GM19455 (cell line): Measurements from ENCODE around the gene PNPLA7.

Source experiments
- ATAC-seq: cut with Tn5 transposase; IDR thresholded peaks from one replicate; pipeline ENCODE4 v1.9.1; 2021; ENCODE audit not compliant: unreplicated experiment

The PNPLA7 gene

DNA sequence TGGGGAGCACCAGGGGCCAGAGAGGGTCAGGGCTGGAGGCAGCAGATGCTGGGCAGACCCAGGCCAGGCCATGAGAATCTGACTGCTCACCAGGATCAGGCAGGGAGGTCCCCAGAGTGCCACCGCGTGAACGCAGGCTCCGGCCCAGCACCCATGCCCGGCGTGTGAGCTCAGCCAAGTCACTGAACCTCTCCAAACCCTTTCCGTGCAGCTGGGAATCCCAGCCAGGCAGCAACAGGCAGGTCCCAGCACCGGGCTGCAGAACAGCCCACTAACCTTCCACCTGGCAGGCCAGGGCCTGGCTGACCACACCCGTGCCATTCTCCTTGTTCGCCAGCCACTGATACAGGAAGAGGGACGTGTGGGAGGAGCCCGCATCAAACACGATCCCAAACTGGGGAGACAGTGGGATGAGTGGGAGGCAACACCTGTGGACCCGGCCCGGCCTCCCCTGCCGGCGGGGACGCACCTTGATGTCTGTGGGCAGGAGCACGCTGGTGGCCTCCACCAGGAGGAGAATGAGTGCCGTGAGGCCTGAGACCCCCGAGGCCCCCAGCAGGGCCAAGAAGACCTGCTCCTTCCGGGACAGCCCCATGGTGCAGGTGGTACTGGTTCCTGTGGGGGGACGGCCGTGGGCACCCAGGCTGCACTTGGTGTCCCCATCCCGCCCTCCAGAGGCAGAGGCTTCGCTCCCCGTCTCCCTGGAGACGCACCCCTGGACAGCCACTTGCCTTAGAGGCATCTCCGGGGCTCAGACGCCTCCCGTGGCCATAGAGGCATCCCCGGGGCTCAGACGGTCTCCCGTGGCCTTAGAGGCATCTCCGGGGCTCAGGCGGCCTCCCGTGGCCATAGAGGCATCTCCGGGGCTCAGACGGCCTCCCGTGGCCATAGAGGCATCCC is 112.3 kb downstream of the PNPLA7 start:
- no peak for ATAC-seq

DNA sequence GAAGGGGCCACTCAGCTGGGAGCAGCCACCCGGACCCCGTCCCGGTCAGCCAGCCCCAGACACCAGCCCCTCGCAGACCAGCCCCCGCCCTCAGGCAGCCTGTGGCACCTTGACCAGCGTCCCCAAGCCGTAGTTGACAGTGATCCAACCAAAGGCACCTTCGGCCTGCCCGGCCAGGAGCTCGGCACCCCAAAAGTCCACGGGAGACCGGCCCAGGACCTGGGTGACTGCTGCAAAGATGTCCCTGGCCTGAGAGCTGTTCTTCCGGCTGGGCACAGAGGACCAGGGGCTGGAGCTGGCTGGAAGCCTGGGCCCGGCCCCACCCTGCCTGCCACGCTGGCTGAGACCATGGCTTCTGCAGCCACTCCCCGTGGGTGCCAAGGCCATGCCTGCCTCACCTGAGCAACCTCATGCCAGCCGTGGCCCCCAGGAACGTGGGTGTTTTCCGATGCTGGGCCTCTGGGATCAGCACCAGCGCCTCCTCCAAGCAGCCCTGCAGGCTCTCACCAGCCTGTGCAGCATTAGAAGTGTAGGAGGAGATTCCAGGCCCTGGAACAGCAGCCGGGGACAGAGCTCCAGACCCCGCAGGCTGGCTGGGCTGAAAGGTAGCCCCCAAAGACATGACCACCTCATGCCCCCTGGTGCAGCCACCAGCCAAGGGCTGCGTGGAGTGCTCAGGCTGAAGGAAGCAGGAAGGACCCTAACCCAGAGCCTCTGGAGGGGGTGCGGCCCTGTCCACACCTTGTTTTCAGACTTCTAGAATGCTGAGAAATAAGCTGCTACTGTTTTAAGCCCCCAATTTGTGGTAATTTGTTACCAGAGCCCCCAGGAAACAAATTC is 113.2 kb downstream of the PNPLA7 start:
- no peak for ATAC-seq

DNA sequence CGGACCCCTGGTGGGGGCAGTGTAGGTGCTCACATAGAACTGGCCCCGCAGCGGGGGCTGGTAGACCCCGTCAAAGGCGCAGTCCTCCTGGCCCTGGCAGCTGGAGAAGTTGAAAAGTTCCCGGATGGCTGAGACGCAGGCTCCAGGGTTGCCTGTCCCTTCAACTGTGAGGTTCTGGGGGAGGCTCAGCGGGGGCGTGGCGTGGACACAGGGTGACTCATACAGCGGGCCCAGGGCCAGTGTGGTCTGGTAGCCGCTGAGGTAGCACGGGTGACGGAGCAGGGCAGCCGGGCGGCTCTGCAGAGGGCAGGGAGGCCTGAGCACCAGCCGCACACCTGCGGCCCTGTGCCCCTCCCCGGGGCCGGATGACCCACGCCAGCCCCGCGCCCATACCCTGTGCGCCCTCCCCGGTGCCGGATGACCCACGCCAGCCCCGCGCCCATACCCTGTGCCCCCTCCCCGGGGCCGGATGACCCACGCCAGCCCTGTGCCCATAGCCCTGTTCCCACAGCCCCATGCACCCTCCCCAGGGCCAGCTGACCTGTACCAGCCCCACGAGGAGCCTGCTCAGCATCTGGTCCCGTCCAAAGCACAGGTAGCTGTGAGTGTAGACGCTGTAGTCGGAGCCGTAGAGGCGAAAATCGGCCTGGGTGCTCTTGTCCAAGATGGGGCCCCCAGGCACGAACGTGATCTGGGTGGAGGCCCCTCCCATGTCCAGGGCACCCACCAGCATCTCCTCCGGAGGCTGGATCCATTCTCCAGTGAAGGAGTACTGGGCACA is 114.0 kb downstream of the PNPLA7 start:
- no peak for ATAC-seq

DNA sequence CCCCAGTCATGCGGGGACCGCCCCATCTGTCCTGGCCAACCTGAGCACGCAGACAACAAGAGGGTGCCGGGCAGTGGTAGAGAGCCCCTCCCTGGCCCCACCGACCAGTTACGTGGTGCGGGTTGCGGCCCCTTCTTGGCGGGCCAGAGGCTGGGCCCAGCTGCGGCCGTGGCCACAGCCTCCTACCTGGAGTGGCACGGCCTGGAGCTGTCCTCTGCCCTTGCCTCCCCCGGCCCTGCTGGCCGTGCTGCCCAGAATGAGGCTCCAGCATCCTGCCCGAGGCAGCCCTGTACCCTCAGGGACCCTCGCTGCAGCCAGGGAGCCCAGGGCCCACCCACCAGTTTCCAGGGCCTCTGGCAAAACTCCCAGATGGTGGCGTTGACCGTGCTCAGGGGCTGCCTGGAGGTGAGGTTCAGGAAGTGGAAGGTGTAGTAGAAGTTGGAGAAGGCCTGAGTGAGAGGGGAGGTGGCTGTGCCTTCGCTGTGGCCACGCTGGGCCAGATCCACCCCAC is 114.8 kb downstream of the PNPLA7 start:
- ATAC-seq, result no peak

DNA sequence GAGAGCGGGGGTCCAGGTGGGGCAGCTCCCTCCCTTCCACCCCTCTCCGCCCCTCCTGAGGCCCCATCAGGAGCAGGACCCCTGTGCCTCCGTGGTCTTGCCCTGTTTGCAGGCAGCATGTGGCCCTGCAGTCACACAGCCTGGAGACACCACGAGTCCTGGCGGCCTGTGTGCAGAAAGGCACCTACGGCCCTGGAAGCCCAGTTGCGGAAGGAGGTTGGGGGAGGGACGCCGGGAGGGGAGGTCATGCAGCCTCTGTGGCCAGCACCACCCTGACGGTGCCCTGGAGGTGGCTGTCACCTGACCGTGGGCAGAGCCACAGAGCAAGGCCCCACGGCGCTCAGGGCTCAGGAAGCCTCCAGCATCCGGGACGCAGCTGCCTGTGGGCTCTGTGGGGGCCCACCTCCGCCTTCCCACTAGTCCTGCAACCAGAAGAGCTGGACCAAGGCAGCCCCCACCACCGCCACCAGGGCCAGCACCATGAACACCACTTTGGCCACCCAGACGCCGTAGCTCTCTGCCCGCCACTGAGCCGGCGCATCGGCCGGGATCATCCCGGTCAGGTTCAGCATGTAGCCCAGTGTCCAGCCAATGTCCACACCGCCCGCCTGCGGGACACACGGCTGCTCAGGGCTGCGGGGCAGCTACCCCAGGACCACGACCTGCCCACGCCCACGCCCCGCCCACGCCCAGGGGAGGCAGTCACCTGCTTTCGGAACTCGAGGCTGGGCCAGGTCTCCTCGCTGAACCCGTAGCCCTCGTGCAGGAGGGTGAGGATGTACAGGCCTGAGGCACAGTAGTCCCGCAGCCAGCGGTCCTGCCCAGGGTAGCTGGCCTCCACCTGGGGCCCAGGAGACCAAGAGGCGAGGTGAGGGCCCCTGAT is 115.5 kb downstream of the PNPLA7 start:
- no peak for ATAC-seq

DNA sequence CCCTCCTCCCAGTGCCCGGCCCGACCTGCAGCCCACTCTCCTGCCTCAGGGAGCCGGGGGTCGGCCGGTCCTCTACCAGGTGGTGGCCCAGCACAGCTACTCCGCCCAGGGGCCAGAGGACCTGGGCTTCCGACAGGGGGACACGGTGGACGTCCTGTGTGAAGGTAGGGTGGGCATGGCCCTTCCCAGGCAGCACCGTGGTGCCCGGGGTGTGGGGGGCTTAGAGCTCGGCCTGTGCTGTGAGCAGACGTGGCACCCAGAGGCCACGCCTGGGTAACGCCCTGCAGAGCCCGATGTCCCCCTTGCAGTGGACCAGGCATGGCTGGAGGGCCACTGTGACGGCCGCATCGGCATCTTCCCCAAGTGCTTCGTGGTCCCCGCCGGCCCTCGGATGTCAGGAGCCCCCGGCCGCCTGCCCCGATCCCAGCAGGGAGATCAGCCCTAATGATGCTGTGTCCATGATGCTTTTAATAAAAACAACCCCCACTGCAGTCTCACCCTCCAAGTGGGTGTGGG is 116.2 kb downstream of the PNPLA7 start:
- ATAC-seq, result no peak

DNA sequence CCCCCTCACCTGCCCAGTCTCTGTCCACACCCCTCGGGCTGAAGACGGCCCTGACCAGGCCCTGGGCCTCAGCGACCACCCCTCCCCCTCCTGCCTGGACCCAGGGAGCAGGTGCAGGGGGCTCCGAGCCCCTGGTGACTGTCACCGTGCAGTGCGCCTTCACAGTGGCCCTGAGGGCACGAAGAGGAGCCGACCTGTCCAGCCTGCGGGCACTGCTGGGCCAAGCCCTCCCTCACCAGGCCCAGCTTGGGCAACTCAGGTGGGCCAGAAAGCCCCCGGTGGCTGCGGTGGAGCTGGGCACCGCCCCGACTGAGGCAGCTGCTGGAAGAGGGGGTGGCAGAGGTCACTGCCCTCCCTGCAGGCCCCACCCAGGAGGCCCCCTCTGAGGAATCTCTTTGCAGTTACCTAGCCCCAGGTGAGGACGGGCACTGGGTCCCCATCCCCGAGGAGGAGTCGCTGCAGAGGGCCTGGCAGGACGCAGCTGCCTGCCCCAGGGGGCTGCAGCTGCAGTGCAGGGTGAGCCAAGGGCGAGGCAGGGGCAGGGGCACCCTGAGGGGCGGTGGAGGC is 116.8 kb downstream of the PNPLA7 start:
- no peak for ATAC-seq

DNA sequence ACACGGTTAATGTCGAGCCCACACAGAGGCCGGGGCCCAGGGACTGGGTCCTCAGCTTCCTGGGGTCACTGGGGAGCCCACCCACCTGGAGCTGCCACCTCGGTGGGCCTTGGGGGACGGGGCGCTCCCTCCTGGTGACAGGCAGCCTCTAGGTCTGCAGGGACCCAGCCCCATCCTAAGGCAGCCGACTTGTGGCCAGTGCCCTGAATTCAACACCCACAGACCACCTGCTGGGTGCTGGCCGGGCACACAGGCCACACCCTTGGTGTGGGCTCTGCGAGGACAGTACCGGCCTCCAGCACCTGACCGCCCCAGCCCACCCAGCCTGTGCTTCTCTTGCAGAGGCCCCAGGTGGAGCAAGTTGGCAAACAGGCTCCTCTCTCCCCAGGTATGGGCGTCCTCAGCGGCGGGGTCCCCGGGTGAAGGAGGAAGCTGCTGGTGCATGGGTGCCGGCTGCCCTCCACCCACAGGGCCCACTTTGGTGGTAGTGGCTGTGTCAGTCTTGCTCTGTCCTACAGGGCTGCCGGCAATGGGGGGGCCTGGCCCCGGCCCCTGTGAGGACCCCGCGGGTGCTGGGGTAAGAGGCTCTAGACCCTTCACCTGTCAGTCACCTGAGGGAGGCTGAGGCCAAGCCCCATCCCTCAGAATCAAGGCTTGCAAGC is 117.4 kb downstream of the PNPLA7 start:
- ATAC-seq, result no peak

DNA sequence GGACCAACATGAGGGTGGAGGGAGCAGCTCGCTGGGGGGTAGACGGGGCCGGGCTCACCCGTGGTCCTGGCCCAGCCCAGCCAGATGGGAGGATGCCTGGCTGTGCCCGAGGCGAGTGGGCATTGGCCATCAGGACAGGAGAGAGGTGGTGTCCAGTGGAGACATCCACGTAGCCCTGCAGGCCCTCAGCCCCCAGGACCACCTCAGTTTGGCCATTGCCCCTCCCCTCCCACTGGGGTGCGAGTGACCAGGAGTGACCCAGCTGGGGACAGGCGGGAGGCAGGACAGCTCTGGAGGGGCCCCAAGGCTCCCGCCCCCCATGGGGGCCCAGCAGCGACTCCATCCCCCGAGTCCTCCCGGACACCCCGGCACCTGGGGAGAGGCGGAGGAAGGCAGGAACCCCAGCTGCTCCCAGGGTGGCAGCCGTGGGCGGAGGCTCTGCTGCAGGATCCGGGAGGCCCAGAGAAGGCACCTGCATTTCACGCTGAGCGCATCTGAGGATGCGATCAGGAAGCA is 118.7 kb downstream of the PNPLA7 start:
- ATAC-seq, result no peak

DNA sequence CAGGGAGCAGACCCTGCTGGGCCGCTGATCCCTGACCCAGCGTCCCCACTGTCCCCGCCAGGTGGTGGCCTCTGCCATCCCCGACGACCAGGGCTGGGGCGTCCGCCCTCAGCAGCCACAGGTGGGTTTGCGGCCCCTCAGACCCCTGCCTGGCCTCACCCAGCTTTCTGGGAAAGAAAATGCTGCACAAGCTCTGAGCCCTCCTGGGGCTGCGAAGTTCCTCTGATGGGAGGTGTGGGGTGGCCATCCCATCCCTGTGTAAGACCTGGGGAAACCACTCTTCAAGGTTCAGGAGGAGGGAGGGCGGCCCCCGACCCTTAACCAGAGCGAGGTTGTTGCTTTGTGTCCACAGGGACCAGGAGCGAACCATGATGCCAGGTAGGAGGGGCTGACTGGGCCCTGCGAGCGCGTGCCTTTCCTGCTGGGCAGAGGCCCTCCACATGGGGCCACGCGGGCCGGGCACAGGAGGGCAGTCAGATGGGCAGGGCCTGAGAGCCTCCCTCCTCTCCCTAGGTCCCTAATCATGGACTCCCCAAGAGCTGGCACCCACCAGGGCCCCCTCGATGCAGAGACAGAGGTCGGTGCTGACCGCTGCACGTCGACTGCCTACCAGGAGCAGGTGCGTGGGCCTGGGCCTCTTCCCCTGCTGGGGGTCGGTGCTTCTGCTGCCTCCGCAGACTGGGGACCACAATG is 119.3 kb downstream of the PNPLA7 start:
- no peak for ATAC-seq

DNA sequence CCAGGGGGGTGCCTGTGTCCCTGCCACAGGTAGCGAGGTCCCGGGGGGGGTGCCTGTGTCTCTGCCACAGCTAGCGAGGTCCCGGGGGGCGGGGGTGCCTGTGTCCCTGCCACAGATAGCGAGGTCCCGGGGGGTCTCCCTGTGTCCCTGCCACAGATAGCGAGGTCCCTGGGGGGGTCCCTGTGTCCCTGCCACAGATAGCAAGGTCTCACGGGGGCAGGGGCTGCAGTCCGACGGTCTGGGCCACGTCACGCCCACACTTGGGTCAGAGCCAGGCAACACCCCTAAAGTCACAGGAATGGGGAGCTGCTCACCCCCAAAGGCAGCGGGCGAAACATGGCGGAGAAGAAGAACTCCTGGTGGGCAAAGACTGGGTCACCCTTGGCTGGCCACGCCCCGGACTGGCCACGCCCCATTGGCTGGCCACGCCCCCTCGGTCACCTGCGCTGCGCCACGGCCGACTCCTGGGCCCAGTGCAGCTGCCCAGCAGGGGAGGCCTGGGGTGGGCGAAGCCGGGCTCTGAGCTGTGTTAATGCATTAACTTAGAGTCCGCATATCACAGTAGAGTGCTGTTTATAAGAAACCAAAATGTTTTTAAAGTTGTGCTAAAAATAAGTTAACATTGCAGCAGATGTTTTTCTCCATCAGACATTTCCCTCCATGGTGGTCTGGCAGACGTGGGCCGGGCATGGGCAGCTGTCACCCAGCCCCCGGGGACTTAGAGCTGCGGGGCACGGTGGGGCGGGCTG is 120.1 kb downstream of the PNPLA7 start:
- no peak for ATAC-seq

DNA sequence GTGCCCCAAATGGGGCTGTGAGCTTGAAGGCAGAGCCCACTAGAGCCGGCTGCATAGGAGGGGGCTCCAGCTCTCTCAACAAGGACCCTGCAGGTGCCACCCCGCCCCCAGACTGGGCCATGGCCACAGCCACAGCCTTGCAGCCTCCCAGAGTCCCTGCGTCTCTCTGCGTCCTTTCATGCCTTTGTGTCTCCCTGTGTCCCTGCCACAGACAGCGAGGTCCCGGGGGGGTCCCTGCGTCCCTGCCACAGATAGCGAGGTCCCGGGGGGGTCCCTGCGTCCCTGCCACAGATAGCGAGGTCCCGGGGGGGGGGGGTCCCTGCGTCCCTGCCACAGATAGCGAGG is 120.7 kb downstream of the PNPLA7 start:
- ATAC-seq, result no peak

DNA sequence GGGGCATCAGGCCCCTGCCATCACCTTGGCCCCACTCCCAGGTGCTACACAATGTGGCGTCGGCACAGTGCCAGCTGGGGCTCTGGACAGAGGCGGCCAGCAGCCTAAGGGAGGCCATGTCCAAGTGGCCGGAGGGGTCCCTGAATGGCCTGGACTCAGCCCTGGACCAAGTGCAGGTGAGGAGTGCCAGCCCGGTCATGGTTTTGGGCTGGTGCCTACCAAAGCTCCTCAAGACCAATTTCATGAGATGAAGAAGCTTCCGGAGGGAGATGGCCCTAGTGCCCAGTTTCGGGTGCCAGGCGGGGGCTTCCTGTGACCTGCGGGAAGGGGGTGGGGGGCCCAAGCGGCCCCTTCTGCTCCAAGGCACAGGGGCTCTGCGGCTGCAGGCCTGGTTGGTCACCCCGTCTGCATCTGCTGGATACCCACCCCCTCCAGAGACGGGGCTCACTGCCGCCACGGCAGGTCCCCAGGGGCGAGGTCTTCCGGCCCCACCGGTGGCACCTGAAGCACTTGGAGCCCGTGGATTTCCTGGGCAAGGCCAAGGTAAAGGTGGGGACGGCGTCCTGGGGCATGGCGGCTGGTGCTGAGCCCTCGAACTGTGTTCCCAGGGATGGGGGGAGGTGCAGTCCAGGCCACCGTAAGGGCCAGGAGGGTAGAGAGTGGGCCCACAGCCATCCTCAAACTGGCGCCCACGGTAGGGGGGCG is 121.2 kb downstream of the PNPLA7 start:
- ATAC-seq, result no peak

DNA sequence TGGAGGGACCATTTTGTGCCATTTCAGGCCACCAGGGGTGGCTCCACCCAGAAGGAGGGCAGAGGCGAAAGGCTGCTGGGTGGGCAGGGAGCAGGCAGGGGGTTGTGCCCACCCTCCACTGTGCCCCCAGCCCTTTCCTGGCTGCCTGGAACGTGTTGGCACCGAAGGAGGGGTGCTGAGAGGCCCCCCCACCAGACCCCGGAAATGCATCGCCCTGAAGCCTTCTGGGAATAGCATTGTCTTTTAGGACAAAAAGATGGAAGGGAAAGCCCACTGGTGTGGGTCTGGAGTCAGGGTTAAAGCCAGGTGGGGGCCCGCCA is 121.9 kb downstream of the PNPLA7 start:
- ATAC-seq, result no peak

DNA sequence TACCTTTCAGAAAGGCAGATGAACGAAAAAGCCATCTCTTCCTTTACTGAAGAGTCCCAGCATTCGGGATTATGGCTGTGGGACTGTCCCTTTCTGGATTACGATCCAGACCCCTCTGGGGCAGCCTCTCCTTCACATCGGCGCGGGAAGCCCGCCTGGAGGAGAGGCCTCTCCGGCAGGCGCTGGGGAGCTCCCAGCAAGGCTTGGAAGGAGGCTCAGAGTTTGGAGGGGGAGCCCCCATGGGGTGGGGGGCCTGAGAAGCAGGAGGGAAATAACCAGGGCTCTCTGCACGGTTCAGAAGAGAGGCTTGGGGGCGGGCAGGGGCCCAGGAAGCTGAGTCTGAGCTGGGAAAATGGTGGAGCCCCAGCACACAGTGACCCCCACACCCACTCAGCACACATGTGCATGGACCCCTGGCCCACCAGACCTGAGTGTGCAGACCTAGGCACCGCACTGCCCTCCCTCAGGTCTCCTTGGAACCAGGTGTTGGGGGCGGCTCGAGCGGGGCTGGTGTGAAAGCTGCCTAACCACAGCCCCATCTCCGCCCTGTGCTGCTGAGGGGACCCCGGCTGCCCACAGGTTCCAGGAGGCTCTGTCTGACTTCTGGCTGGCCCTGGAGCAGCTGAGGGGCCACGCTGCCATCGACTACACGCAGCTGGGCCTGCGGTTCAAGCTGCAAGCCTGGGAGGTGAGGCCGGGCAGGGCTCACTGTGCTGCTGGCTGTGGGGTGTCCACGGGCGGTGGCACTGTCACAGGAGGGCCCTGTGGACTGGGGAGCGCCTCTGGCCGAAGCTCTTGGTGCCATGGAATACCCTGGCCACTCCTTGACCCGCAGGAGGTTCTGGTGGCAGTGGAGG is 122.5 kb downstream of the PNPLA7 start:
- ATAC-seq, result no peak

DNA sequence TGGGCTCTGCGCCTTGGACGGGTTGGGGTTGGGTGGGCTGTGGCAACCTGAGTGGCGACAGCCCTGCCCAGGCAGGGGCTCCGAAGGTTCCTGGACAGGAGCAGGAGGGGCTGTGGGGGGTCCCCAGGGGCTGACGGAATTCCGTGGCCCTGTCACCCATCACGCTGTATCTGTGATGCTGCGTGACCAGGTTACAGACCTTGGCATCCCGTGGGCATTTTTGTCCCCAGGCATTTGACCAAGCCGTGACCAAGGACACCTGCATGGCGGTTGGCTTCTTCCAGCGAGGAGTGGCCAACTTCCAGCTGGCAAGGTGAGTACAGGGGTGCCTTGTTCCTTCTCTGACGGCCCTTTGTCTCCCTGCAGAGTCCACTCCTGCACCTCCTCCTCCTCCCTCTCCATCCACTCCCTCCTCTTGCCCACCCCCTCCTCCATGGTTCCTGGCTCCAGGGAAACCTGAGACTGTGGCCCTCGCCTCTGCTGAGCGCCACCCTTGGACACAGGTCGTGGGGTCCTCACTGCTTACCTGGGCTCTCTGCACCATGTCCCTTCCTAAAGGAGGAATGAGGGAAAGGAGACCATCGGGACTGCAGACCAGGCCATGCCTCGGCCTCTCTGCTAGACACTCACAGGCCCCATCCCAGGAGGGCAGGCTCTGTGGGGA is 124.1 kb downstream of the PNPLA7 start:
- no peak for ATAC-seq
